A172 (cell line): ENCODE results near the gene RPL10. TPM values are rescaled to one million over a fixed set of nuclear protein-coding genes. Genes with fewer than 3 reads are reported as not detected.

Experiments
- DNase-seq: peaks from one replicate; pipeline ENCODE4 v3.0.0-alpha.2; 2015; ENCODE audit warnings: low spot score
- total RNA-seq: library from RNA; depleted of rRNA; stranded (reverse); fragments of >200 nt; shearing (Covaris generic); gene quantifications from 2 replicates; pipeline ENCODE4 v1.2.3, GENCODE V29; 2014; rRNA removed

The RPL10 gene
- total RNA-seq, 1 experiment from 2014 or later, result 2,649 TPM

DNA sequence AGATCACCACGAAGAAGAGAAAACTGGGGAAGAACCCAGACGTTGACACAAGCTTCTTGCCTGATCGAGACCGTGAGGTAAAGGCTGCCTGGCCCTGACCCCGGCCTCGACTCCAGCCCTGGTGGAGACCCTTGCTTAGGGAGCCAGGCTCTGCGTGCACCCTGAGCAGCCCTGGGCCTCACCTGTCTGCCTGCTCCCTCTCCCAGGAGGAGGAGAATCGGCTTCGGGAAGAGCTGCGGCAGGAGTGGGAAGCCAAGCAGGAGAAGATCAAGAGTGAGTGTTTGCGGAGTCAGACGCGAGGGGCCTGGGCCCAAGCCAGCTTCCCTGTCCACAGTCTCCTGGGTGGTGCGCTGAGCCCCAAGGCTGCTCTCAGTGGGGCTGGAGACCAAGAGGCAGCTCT is 50.3 kb downstream of the RPL10 start:
- no peak for DNase-seq

DNA sequence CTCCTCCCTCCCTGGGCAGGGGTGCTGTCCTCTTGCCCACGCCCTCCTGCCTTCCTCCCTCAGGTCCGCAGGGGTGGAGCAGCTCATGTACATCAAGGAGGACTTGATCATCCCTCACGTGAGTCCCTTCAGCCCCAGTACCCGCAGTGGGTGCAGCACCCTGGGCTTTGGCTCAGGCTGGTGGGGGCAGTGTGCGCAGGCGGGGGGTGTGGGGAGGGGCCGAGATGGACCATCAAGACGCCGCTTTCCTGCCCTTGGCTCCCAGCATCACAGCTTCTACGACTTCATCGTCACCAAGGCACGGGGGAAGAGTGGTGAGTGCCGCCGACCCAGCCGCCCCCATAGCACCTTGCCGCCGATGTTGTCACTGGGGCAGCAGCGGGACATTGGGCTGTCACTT is 51.4 kb downstream of the RPL10 start:
- DNase-seq, result no peak

GRCh38 chrX:154450312-154450711 is 52.1 kb downstream of the RPL10 start:
- DNase-seq, result no peak

Other genes with a start within 250 kb of the RPL10 start
- gene OPN1MW, start 215.8 kb upstream of the RPL10 start, total RNA-seq, result not detected in 2 replicates
- not detected in 2 replicates for gene OPN1MW2, start 178.6 kb upstream of the RPL10 start, total RNA-seq
- not detected in 2 replicates for gene OPN1MW3, start 140.8 kb upstream of the RPL10 start, total RNA-seq
- not detected in 2 replicates for gene TEX28, start 103.3 kb upstream of the RPL10 start, total RNA-seq
- gene TKTL1, start 102.6 kb upstream of the RPL10 start, total RNA-seq, result not detected in 2 replicates
- 2,064 and 2,561 TPM in 2 replicates for gene FLNA, start 23.7 kb upstream of the RPL10 start, total RNA-seq
- gene EMD, start 19.1 kb upstream of the RPL10 start, total RNA-seq, result 73.1 and 82.0 TPM in 2 replicates
- 65.3 and 70.8 TPM in 2 replicates for gene DNASE1L1, start 10.9 kb downstream of the RPL10 start, total RNA-seq
- gene TAFAZZIN, start 13.2 kb downstream of the RPL10 start, total RNA-seq, result 29.8 and 43.7 TPM in 2 replicates
- gene ATP6AP1, start 30.3 kb downstream of the RPL10 start, total RNA-seq, result 132 and 137 TPM in 2 replicates
- 143 and 229 TPM in 2 replicates for gene GDI1, start 38.8 kb downstream of the RPL10 start, total RNA-seq
- 110 and 137 TPM in 2 replicates for gene FAM50A, start 45.8 kb downstream of the RPL10 start, total RNA-seq
- gene PLXNA3, start 59.9 kb downstream of the RPL10 start, total RNA-seq, result 9.7 and 14.3 TPM in 2 replicates
- 70.5 and 109 TPM in 2 replicates for gene LAGE3, start 80.9 kb downstream of the RPL10 start, total RNA-seq
- 116 and 139 TPM in 2 replicates for gene UBL4A, start 88.2 kb downstream of the RPL10 start, total RNA-seq
- gene SLC10A3, start 92.3 kb downstream of the RPL10 start, total RNA-seq, result 51.9 and 63.9 TPM in 2 replicates
- 47.1 and 47.5 TPM in 2 replicates for gene FAM3A, start 117.9 kb downstream of the RPL10 start, total RNA-seq
- 102 and 112 TPM in 2 replicates for gene G6PD, start 148.5 kb downstream of the RPL10 start, total RNA-seq
- gene IKBKG, start 149.2 kb downstream of the RPL10 start, total RNA-seq, result 53.6 and 63.2 TPM in 2 replicates
- gene CTAG1A, start 186.8 kb downstream of the RPL10 start, total RNA-seq, result not detected in 2 replicates
- gene CTAG1B, start 220.9 kb downstream of the RPL10 start, total RNA-seq, result not detected in 2 replicates